Measurements from ENCODE around the gene DHH.

DNA sequence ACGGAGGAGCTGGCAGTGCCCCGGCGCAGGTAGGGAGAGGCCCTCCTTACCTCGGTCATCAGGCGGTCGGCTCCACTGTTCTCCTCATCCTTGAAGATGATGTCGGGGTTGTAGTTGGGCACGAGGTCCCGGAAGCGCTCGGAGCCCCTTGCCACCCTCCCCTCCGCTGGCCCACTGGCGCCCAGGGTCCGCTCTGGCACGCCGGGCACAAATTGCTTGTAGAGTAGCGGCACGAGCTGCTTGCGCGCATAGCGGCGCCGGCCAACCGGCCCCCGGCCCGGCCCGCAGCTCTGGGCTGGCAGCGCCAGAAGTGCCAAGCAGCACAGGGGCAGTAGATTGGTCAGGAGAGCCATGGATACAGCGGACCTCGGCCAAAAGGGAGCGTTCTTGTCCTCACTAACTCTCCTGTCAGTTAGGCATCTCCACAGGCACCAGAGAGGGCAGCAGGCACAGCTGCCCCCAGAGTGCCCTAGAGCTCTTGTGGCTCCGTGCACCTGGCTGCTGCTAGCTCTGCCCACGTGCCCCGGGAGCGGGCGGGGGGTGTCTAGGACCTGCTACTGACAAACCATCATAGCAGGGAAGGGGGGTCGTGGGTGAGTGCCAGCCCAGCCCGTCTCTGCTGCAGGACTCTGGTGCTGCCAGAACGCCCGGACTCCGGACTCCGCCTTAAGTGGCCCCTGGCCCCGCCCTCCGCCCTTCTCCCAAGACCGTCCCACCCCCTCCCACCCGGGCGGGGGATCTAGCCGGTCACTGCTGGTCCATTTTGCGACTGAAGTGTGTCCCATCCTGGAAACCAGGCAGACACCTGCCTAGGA is at the start of gene DHH:
- TF ChIP-seq MBD1 (CRISPR knock-in tag; IDR thresholded peaks at IDR 0.05), result no peak
- TF ChIP-seq, protein P1, sequence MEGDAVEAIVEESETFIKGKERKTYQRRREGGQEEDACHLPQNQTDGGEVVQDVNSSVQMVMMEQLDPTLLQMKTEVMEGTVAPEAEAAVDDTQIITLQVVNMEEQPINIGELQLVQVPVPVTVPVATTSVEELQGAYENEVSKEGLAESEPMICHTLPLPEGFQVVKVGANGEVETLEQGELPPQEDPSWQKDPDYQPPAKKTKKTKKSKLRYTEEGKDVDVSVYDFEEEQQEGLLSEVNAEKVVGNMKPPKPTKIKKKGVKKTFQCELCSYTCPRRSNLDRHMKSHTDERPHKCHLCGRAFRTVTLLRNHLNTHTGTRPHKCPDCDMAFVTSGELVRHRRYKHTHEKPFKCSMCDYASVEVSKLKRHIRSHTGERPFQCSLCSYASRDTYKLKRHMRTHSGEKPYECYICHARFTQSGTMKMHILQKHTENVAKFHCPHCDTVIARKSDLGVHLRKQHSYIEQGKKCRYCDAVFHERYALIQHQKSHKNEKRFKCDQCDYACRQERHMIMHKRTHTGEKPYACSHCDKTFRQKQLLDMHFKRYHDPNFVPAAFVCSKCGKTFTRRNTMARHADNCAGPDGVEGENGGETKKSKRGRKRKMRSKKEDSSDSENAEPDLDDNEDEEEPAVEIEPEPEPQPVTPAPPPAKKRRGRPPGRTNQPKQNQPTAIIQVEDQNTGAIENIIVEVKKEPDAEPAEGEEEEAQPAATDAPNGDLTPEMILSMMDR (IDR thresholded peaks at IDR 0.05 in 2 of 3, conservative IDR thresholded peaks at IDR 0.05 in 1 of 3; ENCODE audit: insufficient read depth in 2 of 3, low read depth in 1 of 3, low read length in 3 of 3), result no peak
- TF ChIP-seq, protein P2, sequence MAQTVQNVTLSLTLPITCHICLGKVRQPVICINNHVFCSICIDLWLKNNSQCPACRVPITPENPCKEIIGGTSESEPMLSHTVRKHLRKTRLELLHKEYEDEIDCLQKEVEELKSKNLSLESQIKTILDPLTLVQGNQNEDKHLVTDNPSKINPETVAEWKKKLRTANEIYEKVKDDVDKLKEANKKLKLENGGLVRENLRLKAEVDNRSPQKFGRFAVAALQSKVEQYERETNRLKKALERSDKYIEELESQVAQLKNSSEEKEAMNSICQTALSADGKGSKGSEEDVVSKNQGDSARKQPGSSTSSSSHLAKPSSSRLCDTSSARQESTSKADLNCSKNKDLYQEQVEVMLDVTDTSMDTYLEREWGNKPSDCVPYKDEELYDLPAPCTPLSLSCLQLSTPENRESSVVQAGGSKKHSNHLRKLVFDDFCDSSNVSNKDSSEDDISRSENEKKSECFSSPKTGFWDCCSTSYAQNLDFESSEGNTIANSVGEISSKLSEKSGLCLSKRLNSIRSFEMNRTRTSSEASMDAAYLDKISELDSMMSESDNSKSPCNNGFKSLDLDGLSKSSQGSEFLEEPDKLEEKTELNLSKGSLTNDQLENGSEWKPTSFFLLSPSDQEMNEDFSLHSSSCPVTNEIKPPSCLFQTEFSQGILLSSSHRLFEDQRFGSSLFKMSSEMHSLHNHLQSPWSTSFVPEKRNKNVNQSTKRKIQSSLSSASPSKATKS (CRISPR knock-in tag; IDR thresholded peaks at IDR 0.05), result no peak
- no peak for TF ChIP-seq EZH2 (IDR thresholded peaks at IDR 0.05; ENCODE audit: borderline replicate concordance, low read depth, low read length)
- TF ChIP-seq ZNF121 (CRISPR knock-in tag; conservative IDR thresholded peaks at IDR 0.05), result no peak
- no peak for TF ChIP-seq ZNF184 (CRISPR knock-in tag; IDR thresholded peaks at IDR 0.05)
- TF ChIP-seq FOS (IDR thresholded peaks at IDR 0.05; ENCODE audit: extremely low read depth, insufficient read length), result no peak
- TF ChIP-seq ZKSCAN1 (IDR thresholded peaks at IDR 0.05; ENCODE audit: low read depth, low read length), result no peak
- TF ChIP-seq CBFB (CRISPR knock-in tag; IDR thresholded peaks at IDR 0.05), result no peak
- TF ChIP-seq ARID2 (IDR thresholded peaks at IDR 0.05), result no peak
- TF ChIP-seq, protein P3, sequence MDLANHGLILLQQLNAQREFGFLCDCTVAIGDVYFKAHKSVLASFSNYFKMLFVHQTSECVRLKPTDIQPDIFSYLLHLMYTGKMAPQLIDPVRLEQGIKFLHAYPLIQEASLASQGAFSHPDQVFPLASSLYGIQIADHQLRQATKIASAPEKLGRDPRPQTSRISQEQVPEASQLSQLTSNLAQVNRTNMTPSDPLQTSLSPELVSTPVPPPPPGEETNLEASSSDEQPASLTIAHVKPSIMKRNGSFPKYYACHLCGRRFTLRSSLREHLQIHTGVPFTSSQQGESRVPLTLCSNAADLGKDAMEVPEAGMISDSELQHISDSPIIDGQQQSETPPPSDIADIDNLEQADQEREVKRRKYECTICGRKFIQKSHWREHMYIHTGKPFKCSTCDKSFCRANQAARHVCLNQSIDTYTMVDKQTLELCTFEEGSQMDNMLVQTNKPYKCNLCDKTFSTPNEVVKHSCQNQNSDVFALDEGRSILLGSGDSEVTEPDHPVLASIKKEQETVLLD (IDR thresholded peaks at IDR 0.05), result no peak
- no peak for TF ChIP-seq HDAC6 (IDR thresholded peaks at IDR 0.05; ENCODE audit: low read depth, low read length)
- no peak for TF ChIP-seq ZNF551 (CRISPR knock-in tag; IDR thresholded peaks at IDR 0.05)
- TF ChIP-seq NFIC (IDR thresholded peaks at IDR 0.05), result no peak
